Measurements from ENCODE around the gene ZIC4.

The ZIC4 gene

DNA sequence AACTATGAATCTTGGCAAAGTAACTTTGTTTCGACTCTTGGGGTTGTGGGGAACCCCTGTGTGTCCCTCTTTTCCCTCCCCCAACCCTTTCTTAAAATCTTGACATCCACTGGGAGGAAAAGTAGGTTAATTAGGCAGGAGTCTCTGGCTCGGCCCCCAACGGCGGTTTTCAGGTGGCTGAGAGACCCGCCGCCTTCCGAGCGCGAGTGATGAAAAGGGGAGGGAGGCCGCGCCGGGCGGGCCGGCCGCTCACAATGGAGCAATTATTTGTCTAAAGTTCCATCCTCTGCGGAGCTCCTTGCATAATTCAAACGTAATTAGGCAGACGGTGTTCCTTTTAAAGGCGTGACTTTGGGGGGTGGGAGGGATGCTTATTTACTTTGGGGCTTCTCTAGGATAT lies 51.7 kb downstream of the ZIC4 start:
- DNase-seq (ENCODE audit: low read depth in 2 of 2) = no peak

GRCh38 chr3:147351301-147351700 lies 55.0 kb downstream of the ZIC4 start:
- DNase-seq (ENCODE audit: low read depth in 2 of 2) = no peak

GRCh38 chr3:147348976-147349375 lies 57.4 kb downstream of the ZIC4 start:
- no peak for DNase-seq (ENCODE audit: low read depth in 2 of 2)

DNA sequence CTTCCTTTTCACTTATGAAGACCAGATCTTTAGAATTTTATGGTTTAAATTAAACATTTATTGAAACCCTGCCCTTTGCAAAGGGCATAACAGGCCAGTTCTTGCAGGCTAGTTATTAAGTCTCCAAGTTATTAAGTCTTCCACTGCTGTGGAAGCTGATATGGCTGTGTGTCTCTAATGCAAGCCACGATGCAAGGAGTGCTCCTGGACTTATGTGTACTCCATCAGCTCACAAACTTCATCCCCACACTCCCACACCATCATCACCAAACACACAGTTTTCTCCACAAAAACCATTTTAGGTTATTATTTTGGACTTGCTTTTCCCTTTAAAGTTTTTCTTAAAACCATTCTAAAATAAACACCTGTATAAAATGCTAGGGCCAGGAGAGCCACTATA lies 62.4 kb downstream of the ZIC4 start:
- DNase-seq (ENCODE audit: low read depth in 2 of 2) = no peak

- DNase-seq (ENCODE audit: low read depth in 2 of 2) = no peak
Measured at GRCh38 chr3:147341727-147342126, 64.6 kb downstream of the ZIC4 start.

DNA sequence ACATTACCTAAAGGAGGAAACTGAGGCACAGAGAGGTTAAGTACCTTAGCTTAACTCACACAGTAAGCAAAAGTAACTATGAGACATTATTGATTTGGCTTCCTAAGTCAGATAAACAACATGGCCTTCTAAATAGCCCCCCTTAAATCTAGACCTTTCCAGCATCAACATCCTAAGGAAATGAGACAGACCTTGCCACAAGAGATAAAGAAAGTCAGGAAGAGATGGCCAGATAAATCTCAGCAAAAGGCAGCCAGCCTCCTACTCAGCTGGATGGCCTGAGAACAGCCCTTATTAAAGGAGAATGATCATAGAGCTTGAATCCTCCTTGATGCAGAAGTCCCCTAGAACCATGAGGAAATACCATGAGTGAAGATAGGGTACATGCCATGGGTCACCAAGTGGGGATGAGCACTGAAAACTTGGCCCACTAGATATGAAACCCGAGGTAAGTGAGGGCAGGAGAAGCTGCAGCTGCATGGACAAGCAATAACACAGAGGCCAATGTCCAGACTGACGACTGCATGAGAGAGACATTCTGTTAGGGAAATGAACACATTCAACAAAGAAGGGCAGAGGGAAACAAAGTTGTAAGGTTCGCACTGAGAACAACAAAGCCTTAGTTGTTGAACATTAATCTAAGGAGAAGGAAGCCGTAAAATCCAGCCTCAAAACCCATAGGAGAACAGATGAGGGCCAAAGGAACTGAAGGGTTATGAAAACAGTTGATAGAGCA lies 69.6 kb downstream of the ZIC4 start:
- DNase-seq (ENCODE audit: low read depth in 2 of 2) = no peak
